GM21529 (cell line): ENCODE results near the gene WDR38.
A peak's percentile ranks its signal among the peaks of the same experiment; 100 is the strongest.

Source experiments
- ATAC-seq: cut with Tn5 transposase; IDR thresholded peaks from one replicate; pipeline ENCODE4 v1.9.1; 2021; ENCODE audit not compliant: unreplicated experiment

Gene WDR38

GRCh38 chr9:124857533-124858162, 4.4 kb downstream of the WDR38 start:
- no peak for ATAC-seq

DNA sequence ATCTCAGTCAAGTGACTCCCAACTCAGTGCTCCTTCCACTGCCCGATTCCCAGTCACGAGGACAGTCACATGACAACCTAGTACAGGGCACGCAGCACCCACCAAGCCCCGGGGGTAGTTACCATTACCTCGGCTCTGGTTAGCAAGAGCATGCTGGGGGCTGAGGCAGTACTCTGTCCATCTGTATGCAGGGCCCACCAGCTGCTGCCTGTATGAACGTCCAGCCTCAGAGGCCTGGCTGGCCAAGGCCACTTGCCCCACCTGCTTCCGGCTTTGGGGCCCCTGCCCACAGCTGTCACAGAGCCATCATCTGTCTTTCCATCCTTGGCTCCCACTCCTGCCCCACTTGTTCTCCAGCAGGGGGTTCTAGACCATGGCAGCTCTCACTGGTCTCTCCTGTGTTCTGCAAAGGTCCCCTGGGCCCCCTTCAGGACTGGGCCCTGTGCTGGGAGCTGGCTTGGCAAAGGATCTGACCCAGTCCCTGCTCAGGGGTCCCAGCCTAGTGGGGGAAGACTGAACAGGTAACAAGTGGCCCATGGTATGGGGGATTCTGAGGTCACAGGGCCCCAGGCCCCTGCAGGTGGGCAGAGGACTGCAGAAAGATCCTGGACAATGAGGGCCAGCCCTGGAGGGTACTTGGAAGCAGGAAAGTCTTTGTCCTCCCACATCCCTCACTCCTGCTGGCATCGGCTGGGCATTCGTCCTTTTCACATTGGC, 5.2 kb downstream of the WDR38 start:
- ATAC-seq: no peak

GRCh38 chr9:124859803-124860581, 6.7 kb downstream of the WDR38 start:
- ATAC-seq: no peak

- no peak for ATAC-seq
These were observed 7.5 kb downstream of the WDR38 start for GRCh38 chr9:124860582-124861341.

- peak; percentile 89 for ATAC-seq
These were observed 8.3 kb downstream of the WDR38 start, which contains the start of the genes ARPC5L and RPL35 for GRCh38 chr9:124861342-124862229. Gene ARPC5L, plus strand, starts transcription at chr9:124862130. Its CDS starts 7,161 bp downstream, at chr9:124869291. Gene RPL35, minus strand, starts transcription at chr9:124861957. Its CDS starts 45 bp downstream, at chr9:124861912.

DNA sequence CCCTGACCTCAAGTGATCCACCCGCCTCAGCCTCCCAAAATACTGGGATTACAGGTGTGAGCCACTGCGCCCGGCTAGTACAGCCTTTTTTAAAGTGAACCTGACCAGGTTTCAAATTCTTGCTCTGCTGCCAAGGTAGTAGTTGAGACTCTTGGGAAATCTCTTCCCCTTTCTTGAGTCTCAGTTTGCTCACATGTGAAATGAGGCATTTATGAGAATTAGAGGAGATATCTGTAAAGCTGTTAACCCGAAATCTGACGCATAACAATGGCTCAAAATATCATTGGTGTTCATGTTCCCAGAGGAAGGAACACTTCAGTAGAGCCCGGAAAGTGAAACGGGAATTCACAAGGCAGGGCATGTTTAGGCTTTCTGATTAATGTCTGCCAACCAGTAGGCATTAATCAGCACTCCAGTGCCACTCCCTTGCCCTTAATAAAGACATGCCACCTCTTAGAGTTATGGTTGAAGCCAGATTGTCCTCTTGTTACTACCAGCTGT, 10.2 kb downstream of the WDR38 start:
- no peak for ATAC-seq

DNA sequence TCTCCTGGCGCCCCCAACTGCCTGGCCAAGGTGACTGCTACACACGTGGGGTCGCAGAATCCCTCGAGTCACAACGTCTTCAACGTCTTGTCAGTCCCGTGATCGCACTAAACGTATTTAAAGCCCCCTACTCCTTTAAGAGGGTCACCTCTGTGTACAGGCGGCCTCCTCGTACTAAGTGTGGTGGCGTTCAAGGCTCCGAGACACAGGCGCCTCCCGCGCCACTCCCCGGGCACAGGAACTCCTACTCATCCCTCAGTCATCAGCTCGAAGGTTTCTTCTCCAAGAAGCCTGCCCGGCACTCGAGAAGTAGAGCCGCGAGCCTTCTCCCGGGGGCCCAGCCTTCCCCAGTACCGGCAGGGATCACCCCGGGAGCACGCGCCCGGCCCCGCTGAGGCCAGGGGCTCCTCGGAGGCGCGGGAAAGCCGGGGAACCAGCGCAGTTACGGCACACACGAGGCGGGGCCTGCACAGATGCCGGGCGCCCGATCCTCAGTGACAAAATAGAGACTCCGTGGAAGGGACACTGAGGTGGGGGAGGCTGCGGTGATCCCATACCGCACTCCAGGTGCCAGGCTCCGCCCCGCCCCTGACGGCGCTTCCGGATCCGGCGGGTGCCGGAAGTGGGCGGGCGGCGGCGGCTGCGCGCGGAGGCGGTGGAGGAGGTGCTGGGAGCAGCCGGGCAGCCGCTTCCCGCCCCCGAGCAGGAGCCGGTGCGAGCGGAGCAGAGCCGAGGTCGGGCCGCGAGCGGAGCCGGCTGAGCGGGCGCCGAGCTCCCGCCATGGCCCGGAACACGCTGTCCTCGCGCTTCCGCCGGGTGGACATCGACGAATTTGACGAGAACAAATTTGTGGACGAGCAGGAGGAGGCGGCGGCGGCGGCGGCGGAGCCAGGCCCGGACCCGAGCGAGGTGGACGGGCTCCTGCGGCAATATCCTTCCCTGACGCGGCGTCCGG, 15.5 kb downstream of the WDR38 start:
- peak; percentile 52 for ATAC-seq

DNA sequence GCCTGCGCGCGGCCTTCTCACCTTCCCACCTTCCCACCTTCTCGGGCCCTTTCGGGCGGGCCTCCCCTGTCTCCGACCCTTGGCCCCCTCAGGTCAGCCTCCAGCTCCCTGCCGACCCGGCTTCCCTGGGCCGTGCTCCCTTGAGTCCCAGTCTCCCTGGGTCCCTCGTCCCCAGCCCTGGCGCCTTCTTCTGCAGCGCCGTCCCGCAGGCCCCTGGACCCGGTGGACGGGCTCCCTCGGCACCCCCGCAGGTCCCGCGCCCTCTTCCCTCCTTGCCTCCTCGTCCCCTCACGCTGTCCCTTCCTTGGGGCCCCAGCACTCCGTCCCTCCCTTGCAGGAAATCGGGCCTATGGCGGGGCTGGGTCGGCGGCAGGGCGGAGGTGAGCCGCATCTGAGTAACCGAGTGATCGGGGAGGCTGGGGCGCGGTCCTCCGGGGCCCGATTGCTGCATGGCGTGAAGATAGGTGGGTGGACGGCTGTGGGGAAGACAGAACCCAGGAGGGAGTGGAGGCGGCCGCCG, 16.3 kb downstream of the WDR38 start:
- peak; percentile 2 for ATAC-seq

GRCh38 chr9:124869986-124870560, 16.8 kb downstream of the WDR38 start:
- peak; percentile 43 for ATAC-seq

GRCh38 chr9:124870723-124871122, 17.5 kb downstream of the WDR38 start:
- ATAC-seq: no peak

GRCh38 chr9:124871156-124871561, 17.9 kb downstream of the WDR38 start:
- no peak for ATAC-seq

GRCh38 chr9:124873664-124874063, 20.4 kb downstream of the WDR38 start:
- no peak for ATAC-seq

GRCh38 chr9:124875501-124875900, 22.2 kb downstream of the WDR38 start:
- ATAC-seq: no peak

DNA sequence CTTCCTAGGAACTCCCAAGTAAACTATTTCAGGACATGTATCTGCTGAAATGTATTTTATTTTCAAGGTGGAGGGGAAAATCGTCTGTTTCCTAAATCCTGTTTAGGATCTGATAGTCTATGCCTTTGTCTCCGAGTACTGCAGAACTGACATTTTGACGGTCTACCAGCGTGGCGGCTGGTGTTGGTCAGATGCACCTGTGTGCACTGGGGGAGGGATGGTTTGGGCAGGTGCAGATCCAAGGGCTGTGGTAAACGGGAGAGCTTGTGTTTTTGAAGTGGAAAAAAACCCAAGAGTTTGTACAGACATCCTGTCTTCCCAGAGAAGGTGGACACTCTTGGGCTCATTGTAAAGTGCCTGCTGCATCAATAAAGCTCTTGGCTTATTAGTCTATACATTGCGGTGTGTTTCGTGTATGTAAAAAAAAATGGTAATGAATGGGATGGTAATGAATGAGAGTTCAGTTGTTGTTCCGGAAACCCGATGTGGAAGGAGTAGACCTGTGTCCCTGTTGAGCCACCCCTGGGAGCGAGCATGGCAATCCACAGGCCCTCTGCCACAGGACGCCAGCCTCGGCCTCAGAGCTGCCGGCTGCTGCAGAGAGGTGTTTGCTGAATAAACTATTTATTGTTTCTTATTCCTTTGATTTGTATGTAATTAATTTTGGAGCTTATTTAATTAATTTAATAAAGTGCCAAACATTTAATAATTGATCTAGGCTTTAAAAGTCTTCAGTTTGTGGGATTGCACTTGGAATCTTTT, 23.9 kb downstream of the WDR38 start:
- no peak for ATAC-seq

- ATAC-seq: no peak
These were observed 24.8 kb downstream of the WDR38 start for GRCh38 chr9:124878021-124878420.

- ATAC-seq: no peak
These were observed 25.3 kb downstream of the WDR38 start for GRCh38 chr9:124878518-124878917.

GRCh38 chr9:124879226-124879625, 26.0 kb downstream of the WDR38 start:
- ATAC-seq: no peak
